Activated CD4-positive, alpha-beta T cell treated with anti-CD3 and anti-CD28 coated beads, Interleukin-2, amount 10 ng/mL, durations not matched to agents 24 days and 14 days (primary cell): ENCODE data around the gene TRMT112. TPM values are rescaled to one million over a fixed set of nuclear protein-coding genes. Genes with fewer than 3 reads are reported as not detected.
A peak's percentile ranks its signal among the peaks of the same experiment; 100 is the strongest.

Experiments
- DNase-seq: peaks from one replicate; pipeline ENCODE4 v3.0.0; 2022
- H3K27ac Mint-ChIP-seq: one replicate; pipeline ENCODE4 v1.8.0; 2022; ENCODE audit warnings: mild to moderate bottlenecking, mixed read lengths
- H3K27me3 Mint-ChIP-seq: one replicate; pipeline ENCODE4 v1.8.0; 2022; ENCODE audit warnings: mixed read lengths
- H3K36me3 Mint-ChIP-seq: one replicate; pipeline ENCODE4 v1.8.0; 2022; ENCODE audit warnings: low read depth, mild to moderate bottlenecking, mixed read lengths
- H3K4me1 Mint-ChIP-seq: one replicate; pipeline ENCODE4 v1.8.0; 2021; ENCODE audit warnings: mixed read lengths
- H3K4me3 Mint-ChIP-seq: one replicate; pipeline ENCODE4 v1.8.0; 2022; ENCODE audit warnings: mild to moderate bottlenecking, moderate library complexity, mixed read lengths
- H3K9me3 Mint-ChIP-seq: one replicate; pipeline ENCODE4 v1.8.0; 2021; ENCODE audit warnings: mixed read lengths
- intact Hi-C: fragments of 100-400 bp; cut with micrococcal nuclease; formaldehyde crosslinking; loops from one replicate; pipeline ENCODE4 v1.15.1; 2023
- total RNA-seq: library from RNA; stranded (reverse); gene quantifications from 2 replicates; pipeline ENCODE4 v1.2.3, GENCODE V29; 2022

The TRMT112 gene
- total RNA-seq, 1 donor from 2014 or later, result 319 TPM

- Mint-ChIP-seq H3K4me1 (peaks cover 28% of the 10 kb centered on the region), H3K36me3 (peaks cover 39% of the 10 kb centered on the region), H3K4me3 (no peak overlapping the region), H3K9me3 (no peaks in the 10 kb centered on the region), H3K27ac (no peak overlapping the region), H3K27me3 (no peaks in the 10 kb centered on the region)
- intact Hi-C loops, result no loop called here
- peak; percentile 70 for DNase-seq
Measured at GRCh38 chr11:64343767-64344559, 26.6 kb upstream of the TRMT112 start.

GRCh38 chr11:64342869-64343745 is 25.7 kb upstream of the TRMT112 start:
- Mint-ChIP-seq H3K36me3 (peaks cover 39% of the 10 kb centered on the region), H3K4me1 (peaks cover 30% of the 10 kb centered on the region), H3K9me3 (no peaks in the 10 kb centered on the region), H3K27me3 (no peaks in the 10 kb centered on the region), H3K27ac (no peak overlapping the region), H3K4me3 (peak overlapping the region; percentile 70)
- intact Hi-C loops, result loop anchor here (1.0 kb wide), 1 partner anchor 16 kb away; the partner anchor contains the start of gene RPS6KA4
- DNase-seq, result peak; percentile 56

GRCh38 chr11:64341851-64342791 is 24.8 kb upstream of the TRMT112 start:
- H3K9me3 Mint-ChIP-seq, result no peaks in the 10 kb centered on the region
- H3K36me3 Mint-ChIP-seq, result peaks cover 43% of the 10 kb centered on the region
- H3K4me1 Mint-ChIP-seq, result peaks cover 31% of the 10 kb centered on the region
- H3K4me3 Mint-ChIP-seq, result peak overlapping the region; percentile 99
- no peaks in the 10 kb centered on the region for H3K27me3 Mint-ChIP-seq
- intact Hi-C loops, result loop anchor here (1.0 to 2.0 kb wide), 3 partner anchors 17 to 71 kb away; partner anchors contain the start of genes ESRRA and RPS6KA4
- H3K27ac Mint-ChIP-seq, result no peak overlapping the region
- peak; percentile 98 for DNase-seq

- Mint-ChIP-seq H3K27me3 (no peaks in the 10 kb centered on the region), H3K4me3 (peak overlapping the region; percentile 99), H3K27ac (peak overlapping the region; percentile 37), H3K4me1 (peaks cover 31% of the 10 kb centered on the region), H3K9me3 (no peaks in the 10 kb centered on the region), H3K36me3 (peaks cover 39% of the 10 kb centered on the region)
- no peak for DNase-seq
- intact Hi-C loops, result loop anchor here (2.0 kb wide), 2 partner anchors 37 to 71 kb away; partner anchors contain the start of gene ESRRA
Measured at GRCh38 chr11:64341429-64341828, 24.1 kb upstream of the TRMT112 start.

GRCh38 chr11:64340671-64341335 is 23.4 kb upstream of the TRMT112 start:
- H3K27me3 Mint-ChIP-seq, result no peaks in the 10 kb centered on the region
- no peaks in the 10 kb centered on the region for H3K9me3 Mint-ChIP-seq
- peak overlapping the region; percentile 91 for H3K27ac Mint-ChIP-seq

GRCh38 chr11:64339754-64340408 is 22.5 kb upstream of the TRMT112 start, which contains the start of gene CCDC88B:
CCDC88B (plus strand) TSS chr11:64340204; CDS start chr11:64340267, 63 bp downstream.
- peak within 1 kb of the TSS; percentile 99 for H3K4me3 Mint-ChIP-seq
- H3K36me3 Mint-ChIP-seq, result peaks cover 31% of the 10 kb centered on the region
- H3K9me3 Mint-ChIP-seq, result no peaks in the 10 kb centered on the region
- intact Hi-C loops, result loop anchor here (1.0 to 2.0 kb wide), 4 partner anchors 9 to 69 kb away; partner anchors contain the start of genes ESRRA and TRMT112
- H3K4me1 Mint-ChIP-seq, result peaks cover 34% of the 10 kb centered on the region
- no peaks in the 10 kb centered on the region for H3K27me3 Mint-ChIP-seq
- H3K27ac Mint-ChIP-seq, result peak within 1 kb of the TSS; percentile 91
- DNase-seq, result peak; percentile 95

More at GRCh38 chr11:64340671-64341335, 23.4 kb upstream of the TRMT112 start:
- DNase-seq, result peak; percentile 94
- intact Hi-C loops, result loop anchor here (1.0 to 2.0 kb wide), 4 partner anchors 10 to 70 kb away; partner anchors contain the start of genes ESRRA and TRMT112
- Mint-ChIP-seq H3K4me3 (peak overlapping the region; percentile 99), H3K4me1 (peaks cover 31% of the 10 kb centered on the region), H3K36me3 (peaks cover 36% of the 10 kb centered on the region)

GRCh38 chr11:64339286-64339685 is 21.9 kb upstream of the TRMT112 start:
- Mint-ChIP-seq H3K36me3 (peaks cover 32% of the 10 kb centered on the region), H3K4me3 (peak overlapping the region; percentile 99), H3K27ac (peak overlapping the region; percentile 91), H3K9me3 (no peaks in the 10 kb centered on the region), H3K4me1 (peaks cover 34% of the 10 kb centered on the region), H3K27me3 (no peaks in the 10 kb centered on the region)
- DNase-seq, result no peak
- intact Hi-C loops, result no loop called here

- no peak for DNase-seq
- H3K4me1 Mint-ChIP-seq, result peaks cover 34% of the 10 kb centered on the region
- no peaks in the 10 kb centered on the region for H3K27me3 Mint-ChIP-seq
- H3K36me3 Mint-ChIP-seq, result peaks cover 33% of the 10 kb centered on the region
- H3K4me3 Mint-ChIP-seq, result peak overlapping the region; percentile 99
- peak overlapping the region; percentile 91 for H3K27ac Mint-ChIP-seq
- H3K9me3 Mint-ChIP-seq, result no peaks in the 10 kb centered on the region
- intact Hi-C loops, result no loop called here
Measured at GRCh38 chr11:64338716-64339115, 21.4 kb upstream of the TRMT112 start.

GRCh38 chr11:64337538-64338249 is 20.3 kb upstream of the TRMT112 start:
- Mint-ChIP-seq H3K27ac (peak overlapping the region; percentile 15), H3K36me3 (peaks cover 32% of the 10 kb centered on the region), H3K9me3 (no peaks in the 10 kb centered on the region), H3K27me3 (no peaks in the 10 kb centered on the region), H3K4me1 (peaks cover 34% of the 10 kb centered on the region), H3K4me3 (no peak overlapping the region)
- no peak for DNase-seq
- intact Hi-C loops, result no loop called here

GRCh38 chr11:64334764-64335735 is 17.7 kb upstream of the TRMT112 start:
- H3K36me3 Mint-ChIP-seq, result peaks cover 24% of the 10 kb centered on the region
- H3K27ac Mint-ChIP-seq, result peak overlapping the region; percentile 67
- no peaks in the 10 kb centered on the region for H3K9me3 Mint-ChIP-seq
- peaks cover 30% of the 10 kb centered on the region for H3K4me1 Mint-ChIP-seq
- H3K27me3 Mint-ChIP-seq, result no peaks in the 10 kb centered on the region
- intact Hi-C loops, result no loop called here
- DNase-seq, result peak; percentile 63
- no peak overlapping the region for H3K4me3 Mint-ChIP-seq

GRCh38 chr11:64333556-64333955 is 16.2 kb upstream of the TRMT112 start:
- Mint-ChIP-seq H3K4me3 (no peak overlapping the region), H3K27ac (no peak overlapping the region), H3K27me3 (no peaks in the 10 kb centered on the region), H3K4me1 (peaks cover 18% of the 10 kb centered on the region), H3K9me3 (no peaks in the 10 kb centered on the region), H3K36me3 (peaks cover 20% of the 10 kb centered on the region)
- DNase-seq, result no peak
- intact Hi-C loops, result no loop called here
